HG03196 (cell line): ENCODE results near the gene CST11.

Source experiments
- ATAC-seq: cut with Tn5 transposase; IDR thresholded peaks from one replicate; pipeline ENCODE4 v1.9.1; 2021; ENCODE audit not compliant: unreplicated experiment

Gene CST11

DNA sequence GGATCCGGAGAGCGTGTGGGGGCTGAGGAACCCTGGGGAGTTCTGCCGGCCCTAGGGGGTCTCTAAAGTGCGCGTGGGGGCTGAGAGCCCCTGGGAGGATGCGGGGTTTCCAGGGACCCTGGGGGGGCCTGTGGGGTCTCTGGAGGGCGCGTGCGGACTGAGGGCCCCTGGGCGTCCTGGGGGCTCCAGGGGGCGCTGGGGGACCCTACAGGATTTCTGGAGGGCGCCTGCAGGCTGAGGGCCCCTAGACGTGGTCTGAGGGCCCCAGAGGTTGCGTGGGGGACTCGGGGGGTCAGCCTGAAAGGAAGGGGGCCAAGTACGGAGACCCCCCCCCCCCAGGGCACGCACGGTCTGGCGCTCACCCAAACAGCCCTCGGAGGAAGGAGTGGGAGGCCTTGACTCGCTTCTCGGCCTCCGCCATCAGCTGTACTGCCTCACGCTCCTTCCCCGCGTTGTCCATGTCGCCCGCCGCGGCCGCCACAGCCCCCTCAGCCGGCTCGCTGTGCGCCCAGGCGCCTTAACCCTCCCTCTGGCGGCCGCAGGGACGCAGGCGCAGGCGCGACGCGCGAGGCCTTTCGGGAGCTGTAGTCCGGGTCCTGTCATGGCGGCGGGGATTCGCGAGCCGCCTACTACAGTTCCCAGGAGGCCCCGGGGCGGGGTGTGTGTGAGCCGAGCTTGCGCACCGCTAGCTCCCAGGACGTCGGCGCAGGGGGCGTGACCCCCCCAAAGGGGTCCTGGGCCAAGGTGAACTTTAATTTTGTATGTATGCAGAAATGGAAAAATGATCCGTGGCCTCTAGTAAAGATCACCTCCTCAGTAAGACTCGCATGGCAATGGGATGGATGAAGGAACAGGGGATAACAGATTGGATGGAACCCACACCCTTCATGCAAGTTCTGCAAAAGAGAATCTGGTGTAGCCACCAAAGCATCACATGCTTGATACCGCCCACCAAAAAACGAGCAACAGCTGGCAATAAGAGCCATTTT lies 31.4 kb downstream of the CST11 start, which contains the start of gene NAPB:
Gene NAPB, minus strand, starts transcription at position 546 of the 989 bp plus-strand sequence. Its CDS starts 86 bp downstream, at position 460.
- peak; percentile 97 for ATAC-seq

DNA sequence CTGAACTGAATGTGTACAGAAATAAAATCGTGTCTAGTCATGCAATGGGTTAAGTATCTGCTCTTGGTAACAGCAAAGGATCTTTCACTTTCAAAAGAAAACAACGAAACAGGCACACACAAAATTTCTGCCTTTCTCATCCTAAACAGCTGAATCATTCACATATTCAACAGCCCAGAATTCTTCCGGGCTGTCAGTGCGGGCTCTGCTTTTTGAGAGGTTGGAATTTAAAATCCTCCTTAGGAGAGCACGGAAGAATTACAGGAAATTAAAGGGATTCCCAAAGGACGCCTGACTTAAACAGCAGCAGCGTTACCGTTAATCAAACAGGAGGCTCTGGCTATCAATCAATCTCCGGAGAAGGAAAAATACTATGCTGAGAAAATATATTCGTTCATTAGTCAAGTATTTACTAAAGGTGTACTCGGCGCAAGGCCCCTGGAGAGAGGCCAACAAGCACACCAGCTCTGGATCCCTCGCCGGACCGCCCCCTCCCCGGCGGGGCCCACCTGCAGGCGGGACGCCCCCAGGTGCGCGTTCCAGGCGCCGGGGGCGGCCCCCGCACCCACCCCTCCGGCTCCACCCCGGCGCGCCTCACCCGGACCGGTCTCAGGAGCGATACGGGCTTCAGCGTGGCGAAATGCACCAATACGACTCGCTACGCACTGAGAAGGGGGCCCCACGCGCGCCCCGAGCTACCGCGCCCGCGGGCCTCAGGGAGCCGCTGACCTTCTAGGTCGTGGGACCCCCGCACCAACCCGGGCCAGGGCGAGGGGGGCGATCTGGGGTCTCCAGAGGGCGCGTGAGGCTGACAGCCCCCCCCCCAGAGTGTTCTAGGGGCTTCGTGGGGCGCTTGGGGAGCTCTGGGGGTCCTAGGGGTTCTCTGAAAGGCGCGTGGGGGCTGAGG lies 32.4 kb downstream of the CST11 start:
- no peak for ATAC-seq

DNA sequence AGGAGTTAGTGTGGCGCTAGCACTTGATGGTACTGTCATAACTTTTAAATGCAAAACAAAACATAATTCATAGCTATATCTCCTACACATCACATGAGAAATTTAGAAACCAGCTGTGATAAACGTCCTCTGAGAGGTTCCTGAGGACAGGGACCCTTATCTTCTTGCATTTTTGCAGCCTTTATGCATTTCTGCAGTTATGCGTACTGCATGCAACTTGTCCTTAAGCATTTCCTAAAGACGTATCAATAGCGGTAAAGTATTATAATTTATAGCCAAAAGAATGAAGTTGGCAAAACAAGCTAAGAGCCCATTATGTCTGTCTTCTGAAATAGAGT lies 33.0 kb downstream of the CST11 start:
- no peak for ATAC-seq

DNA sequence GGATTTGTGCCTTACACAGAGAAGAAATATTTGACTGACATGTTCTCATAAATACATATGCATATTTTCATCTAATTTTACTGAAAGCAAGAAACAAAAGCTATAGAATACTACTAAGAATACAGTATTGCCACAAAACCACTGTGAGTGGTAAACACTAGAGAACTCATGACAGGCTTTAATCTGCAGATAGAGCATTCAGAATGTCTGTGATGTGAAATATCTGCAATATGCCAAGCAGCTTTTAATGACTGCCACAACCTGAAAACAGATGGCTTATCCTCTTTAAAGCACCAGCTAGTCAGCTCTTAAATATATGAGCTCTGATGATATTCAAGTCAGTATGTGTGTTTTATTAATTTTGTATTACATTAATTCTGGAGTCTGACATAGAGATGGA lies 34.8 kb downstream of the CST11 start:
- no peak for ATAC-seq

DNA sequence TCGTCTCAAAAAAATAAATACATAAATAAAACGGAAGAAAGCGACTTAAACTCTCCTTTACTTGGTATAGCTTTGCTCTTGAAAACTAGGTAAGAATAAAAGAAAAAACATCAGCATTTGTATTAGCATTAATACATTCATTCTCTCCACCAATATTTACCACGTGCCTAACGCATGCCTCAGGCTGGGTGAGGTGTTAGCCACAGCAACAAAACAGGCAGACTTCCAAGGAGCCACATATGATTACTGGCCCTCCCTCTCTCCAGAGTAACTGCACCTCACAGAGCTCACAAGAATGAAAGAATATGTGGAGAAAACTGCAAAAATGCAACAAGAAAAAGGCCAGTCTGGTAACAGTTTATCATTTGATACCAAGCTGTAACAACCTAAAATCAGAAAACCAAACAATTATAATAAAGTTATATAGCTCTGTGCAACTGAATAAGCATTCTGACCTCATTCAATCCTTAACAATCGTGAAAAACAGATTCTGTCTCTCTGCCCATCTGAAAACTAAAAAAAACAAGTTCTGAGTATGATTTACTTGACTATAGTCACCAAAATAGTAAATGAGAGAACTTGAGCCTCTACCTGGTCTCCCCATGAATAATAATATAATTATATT lies 36.6 kb downstream of the CST11 start:
- no peak for ATAC-seq

DNA sequence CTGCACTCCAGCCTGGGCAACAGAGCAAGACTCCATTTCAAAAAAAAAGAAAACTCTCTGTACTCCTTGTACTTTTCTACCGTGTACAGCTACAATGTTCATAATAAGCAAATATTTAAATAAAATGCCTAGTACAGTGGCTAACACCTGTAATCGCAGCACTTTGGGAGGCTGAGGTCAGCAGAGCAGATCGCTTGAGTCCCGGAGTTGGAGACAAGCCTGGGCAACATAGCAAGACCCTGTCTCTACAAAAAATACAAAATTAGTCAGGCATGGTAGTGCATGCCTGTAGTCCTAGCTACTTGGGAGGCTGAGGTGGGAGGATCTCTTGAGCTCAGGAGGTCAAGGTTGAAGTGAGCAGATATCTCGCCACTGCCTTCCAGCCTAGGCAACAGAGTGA lies 37.1 kb downstream of the CST11 start:
- no peak for ATAC-seq

DNA sequence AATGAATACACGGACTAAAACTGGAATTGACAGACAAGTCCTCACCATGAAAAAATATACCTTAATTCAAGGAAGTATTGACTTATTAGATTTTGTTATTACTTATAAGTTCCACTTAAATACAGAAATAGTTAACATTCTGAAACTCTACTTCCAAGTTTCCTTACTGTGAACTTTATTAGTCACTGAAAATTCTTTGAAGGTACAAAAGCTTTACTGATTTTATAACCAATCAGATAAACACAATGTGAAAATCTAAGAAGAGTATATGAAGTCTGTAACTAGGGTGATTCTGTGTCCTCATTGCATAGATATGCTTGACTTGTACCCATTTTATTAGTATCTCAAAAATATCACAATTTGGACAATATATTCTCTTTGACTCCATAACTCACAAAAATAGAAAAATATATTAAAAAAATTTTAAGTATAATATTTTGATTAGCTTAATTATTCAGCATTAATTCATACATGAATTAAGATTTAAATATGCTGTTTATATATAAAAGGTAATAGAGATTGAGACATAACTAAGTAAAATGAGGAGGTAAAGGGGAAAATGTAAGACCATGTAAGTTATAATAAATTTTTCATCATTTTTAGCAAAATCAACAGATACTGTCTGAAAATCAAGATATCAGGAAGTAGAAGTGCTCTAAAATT lies 38.0 kb downstream of the CST11 start:
- no peak for ATAC-seq

DNA sequence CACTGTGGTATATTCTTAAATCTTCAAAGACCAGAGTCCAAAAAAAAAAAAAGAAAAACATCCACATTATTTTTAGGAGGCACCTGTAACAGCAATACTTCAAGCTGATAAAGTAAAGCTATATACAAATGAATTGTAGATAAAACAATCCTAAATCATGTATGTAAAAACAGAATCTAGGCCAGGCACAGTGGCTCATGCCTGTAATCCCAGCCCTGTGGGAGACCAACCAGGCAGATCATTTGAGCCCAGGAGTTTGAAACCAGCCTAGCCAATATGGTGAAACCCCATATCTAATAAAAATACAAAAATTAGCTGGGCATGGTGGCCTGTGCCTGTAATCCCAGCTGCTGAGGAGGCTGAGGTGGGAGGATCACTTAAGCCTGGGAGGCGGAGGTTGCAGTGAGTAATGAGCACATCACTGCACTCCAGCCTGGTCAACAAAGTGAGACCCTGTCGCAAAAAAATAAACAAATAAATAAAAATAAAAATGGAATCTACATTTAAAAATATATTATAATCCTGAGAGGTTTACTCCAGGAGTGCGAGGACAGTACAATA lies 38.7 kb downstream of the CST11 start:
- ATAC-seq: no peak

DNA sequence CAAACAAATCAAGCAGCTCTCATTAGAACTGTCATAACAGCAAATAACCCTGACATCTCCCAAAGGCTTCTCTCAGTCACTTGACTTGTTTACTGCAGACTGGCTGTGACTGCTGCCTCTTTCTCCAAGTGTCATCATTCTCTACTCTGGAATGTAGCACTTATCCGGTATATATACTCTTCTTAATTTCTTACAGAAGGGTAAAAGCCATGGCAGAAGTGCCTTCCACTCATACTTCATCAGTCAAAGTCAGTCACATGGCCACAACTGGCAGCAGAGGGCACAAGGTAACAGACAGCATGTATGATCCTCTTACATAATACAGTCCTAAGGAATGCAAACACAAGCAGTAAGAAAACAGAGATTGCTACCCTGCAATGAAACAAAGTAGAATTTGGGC lies 40.6 kb downstream of the CST11 start:
- no peak for ATAC-seq

DNA sequence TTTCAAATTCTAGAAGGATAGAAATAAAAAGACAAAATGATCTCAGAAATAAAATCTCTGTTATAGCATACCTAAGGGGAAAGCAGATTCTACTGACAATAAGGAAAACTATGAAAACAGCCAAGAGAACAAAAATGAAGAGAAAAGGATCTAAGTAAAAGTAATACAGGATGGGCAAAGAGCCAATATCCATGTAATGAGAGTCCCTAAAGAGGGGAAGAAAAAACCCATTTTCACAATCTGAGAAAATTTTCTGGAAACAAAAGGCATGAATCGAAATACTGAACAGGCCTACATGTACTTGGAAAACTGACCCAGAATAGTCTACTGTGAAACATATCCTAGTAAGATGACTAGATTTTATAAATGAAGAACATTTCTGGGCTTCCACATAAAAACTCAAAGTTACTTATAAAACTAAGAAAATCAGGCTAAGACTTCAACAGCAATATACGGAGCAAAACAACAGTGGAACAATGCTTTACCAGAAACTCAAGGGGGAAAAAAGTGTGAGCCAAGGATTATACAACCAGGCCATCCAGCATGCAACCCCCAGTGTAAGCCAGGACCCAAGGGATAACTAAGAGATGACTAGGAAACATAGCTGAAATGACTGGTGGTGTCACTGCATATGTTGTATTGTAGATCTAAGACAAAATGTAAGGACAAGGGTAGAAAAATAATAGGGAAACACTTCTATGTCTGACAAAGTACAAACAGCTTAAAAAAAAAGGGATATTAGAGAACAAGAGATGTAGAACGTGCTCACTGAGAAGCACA lies 41.6 kb downstream of the CST11 start:
- no peak for ATAC-seq

DNA sequence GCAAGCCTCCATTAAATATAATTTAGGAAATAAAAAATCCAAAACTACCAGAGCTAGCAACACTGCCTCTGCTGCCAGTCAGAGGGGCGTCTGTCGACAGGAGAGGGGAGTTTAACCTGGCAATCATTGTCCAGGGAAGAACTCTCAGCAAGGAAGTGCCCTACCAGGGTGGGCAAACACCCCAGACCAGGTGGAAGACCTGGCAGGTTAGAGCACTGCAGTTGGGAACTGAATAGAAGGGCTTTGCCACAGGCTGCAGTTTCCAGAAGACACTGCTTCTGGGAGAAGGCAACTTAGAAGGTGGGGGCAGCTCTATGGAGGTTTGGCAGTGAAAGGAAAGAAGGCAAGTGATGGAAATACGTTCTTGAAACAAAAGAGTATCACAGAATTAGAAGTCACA lies 42.9 kb downstream of the CST11 start:
- no peak for ATAC-seq

DNA sequence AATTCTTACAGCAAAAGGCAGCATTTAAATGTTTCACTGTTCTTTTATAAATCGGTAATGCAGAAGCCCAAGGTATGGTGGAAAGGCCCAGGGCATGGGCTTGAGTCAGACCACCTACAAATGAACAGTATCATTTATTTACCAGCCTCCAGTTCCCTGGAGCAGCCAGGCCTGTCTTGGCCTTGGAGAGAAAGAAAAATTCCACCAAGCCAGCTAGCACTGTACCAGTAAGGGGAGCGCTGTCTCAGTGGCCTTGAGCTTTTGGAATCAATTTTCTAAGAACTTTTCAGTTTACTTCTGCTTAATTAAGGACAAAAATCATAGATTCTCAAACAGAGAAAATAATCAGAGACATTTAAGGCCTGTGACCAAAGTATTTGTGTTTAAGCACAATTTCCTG lies 43.7 kb downstream of the CST11 start:
- no peak for ATAC-seq

DNA sequence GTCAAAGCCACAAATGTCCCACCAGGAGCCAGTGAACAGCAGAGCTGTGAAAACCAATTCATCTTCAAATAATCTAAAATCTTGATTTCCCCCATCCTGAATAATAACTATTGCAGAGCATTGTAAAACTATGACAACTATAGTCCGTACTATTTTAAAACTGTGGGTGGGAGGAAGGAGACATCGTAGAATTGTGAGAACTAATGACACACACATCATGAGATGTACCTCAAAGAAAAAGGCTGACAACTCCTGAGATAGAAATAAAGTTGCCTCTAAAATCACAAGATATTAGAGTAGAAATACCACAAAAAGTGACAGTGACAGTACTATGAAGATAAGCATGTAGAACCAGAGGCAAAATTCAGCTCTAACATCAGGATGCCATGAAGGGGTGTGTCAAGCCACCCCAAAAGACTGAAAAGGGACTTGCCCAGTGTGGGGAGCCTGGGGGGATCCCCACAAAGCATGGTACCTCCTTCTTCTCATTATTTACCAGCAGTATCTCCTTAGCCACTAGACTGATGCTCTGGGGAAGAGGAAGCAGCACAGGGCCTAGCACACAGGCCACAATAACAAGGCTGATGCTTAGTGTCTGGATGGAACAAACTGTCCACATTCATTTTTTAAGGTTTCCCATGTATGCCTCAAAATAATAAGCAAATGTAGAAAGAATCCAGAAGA lies 44.8 kb downstream of the CST11 start:
- no peak for ATAC-seq

DNA sequence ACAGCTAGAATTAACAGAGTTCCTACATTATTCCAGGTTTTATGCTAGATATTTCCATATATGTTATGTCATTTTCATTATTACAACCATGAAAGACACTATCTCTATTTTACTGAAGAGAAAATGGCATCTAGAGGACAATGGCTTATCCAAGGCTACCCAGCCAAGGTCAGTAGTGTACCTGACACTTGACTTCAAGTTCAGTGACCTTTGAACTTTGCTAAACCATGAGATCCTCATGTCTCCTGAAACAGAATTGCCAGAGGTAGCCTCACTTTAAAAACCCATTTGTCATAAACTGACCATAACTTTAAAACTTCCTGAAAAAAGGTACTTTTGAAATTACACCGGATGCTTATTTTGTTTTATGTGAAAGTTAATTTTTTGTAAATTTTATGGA lies 45.8 kb downstream of the CST11 start:
- no peak for ATAC-seq

DNA sequence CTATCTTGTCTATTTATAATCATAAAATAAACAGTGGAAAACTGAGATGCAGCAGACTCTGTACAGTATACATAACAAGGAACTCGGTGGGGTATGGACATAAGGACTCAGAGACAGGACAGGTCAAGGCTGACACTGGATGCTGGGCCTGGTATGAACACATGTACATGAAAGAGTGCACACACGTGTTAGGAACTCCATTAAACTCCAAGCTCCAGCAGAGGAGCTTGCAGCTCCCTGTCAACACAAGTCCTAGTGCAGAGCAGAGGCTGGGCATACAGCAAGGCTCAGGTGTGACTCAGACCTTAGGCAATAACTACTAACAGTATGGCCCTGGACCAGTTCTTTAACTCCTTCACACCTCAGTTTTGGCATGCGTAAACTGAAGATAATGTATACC lies 48.5 kb downstream of the CST11 start:
- ATAC-seq: no peak

DNA sequence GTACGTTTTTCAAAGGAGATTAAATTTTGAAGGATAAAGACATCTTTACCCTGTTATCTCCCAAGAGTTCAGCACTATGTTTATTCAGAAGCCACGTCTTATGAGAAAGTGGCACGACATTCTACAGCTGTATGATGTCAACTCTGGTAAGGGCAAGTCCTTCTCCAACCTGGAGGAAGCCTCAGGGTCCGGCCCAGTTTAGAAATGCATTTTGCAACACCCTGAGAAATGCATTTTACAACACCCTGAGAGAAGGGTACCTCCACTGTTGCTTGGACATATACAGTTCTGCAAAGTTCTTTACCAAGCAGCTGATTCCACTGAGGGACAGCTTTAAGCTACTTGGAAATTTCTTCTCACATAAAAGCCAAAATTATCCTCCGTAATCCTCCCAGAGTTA lies 48.9 kb downstream of the CST11 start:
- no peak for ATAC-seq

DNA sequence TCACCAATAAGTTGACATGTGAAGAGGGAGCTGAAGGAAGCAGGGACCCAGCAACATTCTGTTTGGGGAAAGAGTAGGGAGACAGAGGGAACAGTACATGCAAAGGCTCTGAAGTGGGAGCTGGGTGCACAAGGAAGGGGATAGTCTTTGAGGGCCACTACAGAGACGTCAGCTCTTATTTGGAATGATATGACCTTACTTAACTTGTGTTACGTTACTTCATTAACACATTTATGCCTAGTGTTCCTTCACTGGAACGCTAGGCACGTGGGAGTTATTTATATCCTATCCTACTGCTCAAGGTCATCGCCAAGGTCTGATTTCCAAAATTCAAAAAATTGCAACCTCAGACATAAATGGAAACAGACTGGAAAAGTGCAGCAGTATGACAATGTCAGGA lies 51.6 kb downstream of the CST11 start:
- ATAC-seq: no peak
